DMS114 treated with DMSO at 0.1 percent for 48 hours (cell line): ENCODE results near the gene TOR4A.
A peak's percentile ranks its signal among the peaks of the same experiment; 100 is the strongest.

Source experiments
- DNase-seq: peaks from one replicate; lab custom pipeline; 2025; ENCODE audit not compliant: unreplicated experiment; lab: John Stamatoyannopoulos, UW

The TOR4A gene

DNA sequence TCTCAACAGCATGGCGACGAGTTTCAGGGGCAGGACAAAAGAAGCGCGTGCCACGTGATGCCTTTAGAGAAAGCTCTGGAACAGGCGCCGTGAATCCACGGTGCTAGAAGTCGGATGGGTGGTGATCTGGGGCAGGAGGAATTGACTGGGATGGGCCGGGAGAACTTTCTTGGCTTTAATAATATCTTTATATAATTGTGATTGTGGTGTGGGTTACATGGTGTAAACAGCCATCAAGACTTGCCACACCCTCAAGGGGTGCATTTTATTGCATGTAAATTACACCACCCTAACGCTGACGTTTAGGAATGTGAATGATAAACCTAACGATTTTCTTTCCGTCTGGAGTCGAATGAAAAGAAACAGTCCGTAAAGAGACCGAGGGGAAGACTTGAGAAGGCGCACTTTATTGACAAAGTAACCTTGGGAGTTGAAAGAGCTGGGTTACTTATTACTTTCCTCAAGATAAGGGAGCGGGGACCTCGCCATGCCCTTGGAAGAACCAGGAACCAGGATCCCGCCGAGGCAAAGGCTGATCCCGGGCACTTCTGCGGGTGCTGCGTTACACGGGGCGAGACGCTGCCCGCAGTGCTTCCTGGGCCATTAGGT, 16.1 kb downstream of the TOR4A start:
- no peak for DNase-seq

- DNase-seq, result no peak
Observed at GRCh38 chr9:137294091-137294680, 16.7 kb downstream of the TOR4A start.

DNA sequence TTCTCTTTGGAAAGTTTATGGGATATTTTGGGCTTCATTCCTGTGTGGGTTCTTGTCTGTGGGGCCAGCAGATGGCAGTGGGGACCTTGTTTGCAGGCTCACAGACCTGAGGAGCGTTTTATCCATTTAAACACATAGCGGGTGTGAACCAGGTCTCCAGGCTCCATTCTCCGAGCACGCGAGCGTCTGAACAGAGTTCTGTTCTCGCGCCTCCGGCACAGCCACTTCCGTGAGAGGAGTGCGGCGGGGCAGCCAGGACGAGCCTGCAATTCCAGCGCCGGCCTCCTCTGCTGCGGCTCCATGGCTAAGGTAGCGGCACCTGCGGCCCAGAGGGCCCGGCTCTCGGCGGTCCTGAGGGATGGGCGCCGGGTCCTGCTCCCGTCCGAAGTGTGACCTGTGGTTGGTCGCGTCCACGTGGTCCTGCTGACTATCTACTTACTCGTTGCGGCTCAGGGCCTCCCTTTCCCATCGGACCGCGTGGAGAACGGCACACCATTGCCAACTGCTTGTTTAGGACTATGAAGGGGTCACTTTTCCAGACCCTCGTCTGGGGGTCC, 17.2 kb downstream of the TOR4A start:
- DNase-seq, result no peak

DNA sequence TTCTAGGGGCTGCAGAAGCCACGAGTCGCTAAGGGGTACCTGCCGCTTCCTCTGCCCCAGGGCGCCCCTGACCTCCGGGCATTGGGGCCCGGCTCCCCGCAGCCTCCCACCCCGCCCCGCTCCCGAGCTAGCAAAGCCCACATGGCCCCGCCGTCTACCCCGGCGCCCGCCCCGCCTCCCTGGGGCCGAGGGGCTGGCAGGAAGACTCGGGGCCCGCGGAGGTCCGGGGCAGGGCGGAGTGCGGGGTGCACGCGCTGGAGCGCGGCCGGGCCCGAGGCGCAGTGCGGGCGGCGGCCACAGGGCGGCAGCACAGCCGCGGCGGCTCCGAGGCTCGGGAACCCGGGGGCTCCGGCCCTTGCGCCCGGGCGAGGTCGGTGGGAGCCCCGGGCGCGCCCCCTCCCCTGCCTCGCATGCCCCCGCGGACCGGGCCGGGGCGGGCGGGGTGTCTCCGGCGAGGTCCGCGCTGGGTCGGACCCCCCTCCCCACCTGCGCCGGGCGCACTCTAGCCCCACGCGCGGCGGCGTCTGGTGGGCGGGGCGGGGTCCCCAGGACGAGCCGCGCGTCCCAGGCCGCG, 17.8 kb downstream of the TOR4A start:
- no peak for DNase-seq

DNA sequence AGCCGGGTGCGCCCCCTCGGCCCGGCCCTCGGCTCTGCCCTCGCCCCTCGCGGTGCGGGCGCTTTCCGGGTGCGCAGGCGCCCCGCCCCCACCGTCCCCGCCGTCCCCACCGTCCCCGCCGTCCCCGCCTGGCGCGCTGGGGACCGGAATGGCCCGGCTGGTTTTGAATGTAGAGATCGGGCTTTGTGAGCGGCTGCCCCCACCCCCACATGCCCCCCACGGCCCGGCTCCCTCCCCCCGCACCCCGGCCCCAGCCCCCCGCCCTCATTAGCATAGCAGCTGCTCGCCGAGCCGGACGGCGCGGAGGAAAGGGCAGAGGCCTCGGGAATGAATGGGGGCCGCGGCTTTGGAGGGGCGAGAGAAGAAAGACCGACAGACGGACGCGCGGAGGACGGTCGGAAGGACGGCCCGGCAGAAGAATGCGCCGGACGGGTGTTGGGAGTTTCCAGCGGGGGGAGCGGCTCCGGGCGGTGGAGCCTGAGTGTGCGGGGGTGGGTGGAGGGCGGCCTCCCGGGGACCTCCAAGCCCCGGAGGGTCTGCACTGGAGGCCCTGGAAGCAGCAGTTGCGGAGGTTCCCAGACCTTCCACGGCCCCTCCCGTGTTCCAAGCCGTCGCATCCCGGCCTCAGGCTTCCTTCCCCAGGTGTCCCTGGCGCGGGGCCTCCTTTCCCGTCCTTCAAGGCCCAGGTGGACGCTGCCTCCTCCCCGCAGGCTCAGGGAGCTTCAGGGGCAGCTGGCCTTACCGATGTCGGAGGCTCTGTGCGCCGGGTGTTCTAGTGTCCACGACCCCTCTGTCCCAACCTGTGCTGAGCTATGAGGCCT, 18.5 kb downstream of the TOR4A start:
- no peak for DNase-seq

DNA sequence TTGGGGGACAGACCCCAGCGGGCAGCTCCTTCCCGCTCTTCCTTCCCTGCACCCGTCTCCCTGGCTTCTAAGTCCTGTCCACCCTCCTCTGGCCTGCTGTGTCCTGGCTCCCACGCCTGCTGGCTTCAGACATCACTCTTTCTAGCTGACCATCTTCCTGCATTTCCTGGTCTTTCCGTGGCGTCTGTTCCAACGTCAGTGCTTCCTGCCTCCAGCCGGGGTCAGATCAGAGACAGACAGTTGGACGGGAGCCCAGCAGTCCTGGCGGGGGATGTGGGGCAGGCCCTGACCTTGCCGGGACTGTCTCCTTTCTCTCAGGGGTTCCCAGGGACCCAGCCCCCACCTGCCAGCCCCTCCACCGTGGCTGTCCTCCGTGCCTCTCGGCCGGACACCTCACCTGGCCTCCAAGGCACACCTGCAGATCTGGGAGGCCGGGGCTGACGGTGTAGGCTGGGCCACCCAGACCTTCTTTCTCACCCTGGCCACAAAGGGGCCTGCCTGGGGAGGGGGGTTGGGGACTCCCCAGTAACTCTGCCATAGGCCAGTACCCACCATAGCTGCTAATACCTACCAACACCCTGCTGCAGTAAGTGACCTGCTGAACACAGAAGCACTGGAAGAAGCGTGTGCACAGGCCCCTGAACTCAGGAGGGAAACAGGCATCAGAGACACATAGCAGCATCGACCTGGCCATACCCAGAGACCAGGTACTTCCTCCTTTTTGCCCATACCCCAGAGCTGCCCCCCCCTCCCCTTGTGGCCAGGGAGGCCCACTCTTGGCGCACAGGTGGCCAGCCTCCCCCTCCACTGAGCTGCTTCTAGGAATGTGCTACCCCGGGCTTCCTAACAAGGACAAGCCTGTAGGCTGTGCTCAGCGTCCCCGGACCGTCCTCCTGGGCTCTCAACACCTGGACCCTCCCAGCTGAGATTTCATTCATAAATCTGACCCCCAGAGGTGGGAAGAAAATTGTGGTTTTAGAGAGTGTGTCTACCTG, 19.4 kb downstream of the TOR4A start:
- DNase-seq, result no peak

- DNase-seq, result no peak
Observed at GRCh38 chr9:137297966-137298365, 20.4 kb downstream of the TOR4A start.

- DNase-seq, result no peak
Observed at GRCh38 chr9:137298401-137299202, 21.1 kb downstream of the TOR4A start.

- no peak for DNase-seq
Observed at GRCh38 chr9:137299203-137299565, 21.7 kb downstream of the TOR4A start.

DNA sequence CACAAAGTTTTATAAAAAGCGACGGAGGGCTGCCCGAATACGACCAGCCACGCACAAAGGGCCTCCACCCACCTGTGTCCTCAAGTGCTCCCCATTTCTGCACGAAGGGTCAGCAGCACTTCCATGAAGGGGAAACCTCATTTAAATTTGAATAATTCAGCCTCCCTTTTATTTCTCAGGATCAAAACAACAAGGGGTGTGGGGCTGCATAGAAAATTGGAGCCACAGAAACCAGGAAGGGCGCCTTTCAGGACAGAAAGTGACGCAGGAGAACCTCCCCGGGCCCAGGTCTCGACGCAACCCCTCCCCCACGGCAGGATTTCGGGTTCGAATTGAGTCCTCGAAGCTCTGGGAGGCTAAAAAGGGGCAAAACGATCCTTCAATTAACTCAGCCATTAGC, 22.4 kb downstream of the TOR4A start:
- DNase-seq, result no peak

- no peak for DNase-seq
Observed at GRCh38 chr9:137300567-137301080, 23.1 kb downstream of the TOR4A start.

DNA sequence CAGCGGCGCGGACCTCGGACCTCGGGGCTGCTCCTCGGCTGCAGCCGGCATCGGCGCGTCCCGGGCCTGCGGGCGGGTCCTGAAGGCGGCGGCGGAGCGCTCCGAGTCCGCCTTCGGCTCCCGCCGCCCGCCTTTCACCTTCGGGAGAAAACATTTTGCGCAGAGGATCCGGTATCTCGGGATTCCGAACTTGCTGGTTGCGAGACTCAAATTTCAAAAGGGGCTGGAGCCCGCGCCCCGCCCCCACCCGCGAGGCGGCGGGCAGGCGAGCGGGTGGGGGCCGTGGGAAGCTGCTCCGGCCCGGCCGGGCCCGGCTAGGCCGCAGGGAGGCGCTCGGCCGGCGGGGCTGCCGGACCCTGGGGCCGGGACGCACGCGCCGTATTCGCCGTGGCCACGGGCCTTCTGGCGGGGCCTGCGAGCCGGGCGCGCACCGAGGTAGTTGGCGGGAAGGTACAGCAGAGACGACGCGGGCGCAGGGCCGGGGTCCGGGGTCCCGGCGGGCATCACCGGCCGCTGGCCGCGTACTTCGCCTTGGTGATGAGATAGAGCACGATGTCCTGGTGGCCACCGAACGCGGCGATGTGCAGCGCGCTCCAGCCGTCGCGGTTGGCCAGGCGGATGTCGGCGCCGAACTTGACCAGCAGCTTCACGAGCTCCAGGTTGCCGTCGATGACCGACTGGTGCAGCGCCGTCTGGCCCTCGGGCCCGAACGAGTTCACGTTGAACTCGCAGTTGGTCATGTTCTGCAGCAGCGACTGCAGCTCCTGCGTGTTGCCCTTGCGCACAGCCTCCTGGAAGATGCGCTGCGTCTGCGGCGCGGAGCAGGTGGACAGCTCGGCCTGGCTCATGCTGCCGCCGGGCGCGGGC, 23.8 kb downstream of the TOR4A start:
- DNase-seq, result peak; percentile 12

DNA sequence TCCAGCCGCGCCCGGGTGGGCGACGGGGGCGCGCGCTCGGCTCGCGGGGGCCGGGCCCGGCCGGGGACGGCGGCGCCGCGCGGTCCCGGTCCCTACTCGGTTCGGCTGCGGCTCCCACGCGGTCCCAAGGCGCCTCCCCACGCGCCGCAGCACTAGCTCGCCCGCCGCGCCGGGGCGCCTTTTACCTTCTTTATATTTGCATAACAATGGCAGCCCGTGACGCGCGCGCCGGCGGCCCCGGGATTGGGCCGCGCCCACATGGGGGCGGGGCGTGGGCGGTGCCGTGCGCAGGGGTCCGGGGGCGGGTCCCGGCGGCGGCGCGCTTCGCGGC, 24.6 kb downstream of the TOR4A start, which contains the start of gene NRARP:
Gene NRARP (minus strand): TSS at position 154 of the 331 bp plus-strand sequence. CDS start 343 bp downstream, outside the sequence.
- DNase-seq, result peak; percentile 33

DNA sequence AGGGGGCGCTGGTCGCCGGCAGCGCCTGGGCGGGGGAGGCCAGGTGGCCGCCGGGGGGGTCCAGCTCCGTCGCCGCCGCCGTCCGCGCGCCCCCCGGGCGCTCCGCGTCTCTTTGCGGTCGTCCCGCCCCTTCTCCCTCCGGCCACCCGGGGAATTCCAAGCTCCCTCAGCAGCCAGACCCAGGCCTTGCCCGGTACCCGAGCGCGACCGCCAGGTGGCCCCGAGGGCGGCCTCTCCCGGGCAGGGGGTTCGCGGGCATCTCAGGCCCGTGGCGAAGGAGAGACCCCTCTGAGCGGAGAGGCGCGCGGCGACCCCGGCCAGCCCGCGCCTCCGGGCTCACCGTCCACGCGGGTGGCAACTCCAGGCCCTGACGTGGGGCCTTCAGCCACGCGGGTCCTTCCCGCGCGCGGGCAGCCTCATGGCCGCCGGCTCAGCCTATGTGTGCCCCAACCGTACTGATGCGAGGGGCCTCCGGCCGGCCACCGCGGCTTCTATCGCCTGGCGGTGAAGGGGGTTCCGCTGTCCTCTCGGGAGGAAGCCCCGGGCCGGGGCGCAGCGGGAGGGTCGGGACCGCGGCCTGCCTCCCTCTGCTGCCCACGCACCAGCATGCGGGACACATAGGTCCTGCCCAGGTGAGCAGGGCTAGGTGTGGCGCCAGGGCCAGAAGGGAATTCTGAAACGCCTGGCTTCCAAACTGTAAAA, 25.1 kb downstream of the TOR4A start:
- DNase-seq, result no peak

DNA sequence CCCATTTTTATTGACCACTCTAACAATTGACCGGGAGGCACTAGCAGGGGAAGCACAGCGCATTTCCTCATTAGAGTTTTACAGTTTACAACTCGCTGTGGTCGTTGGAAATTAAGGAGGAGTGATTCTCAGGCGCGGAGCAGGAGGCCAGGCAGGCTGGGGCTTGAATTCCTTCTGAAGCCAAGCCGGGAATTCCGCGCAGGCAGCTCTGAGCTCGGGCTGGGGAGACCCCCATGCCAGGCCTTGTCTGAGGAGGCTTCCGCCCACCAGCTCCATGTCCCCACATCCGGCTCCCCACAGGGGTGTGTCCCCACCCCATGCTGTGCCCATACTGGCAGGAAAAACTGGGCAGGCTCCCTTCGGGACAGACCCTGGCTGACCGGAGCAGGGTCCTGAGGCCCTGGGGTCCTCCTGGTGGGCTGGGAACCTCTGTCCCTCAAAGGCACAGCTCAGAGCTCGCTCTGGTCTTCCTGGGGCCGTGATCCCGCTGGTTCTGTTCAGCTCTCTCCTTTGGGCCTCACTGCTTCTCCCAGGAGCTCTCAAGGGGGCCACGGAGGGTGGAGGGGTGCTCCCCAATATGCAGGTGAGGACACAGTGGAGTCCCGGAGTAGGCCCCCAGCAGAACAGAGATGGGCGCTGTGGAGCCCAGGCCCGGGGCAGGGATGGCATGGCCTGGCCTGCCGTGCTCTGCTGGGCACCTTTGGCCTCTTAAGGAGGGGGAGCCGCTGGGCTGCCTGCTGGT, 25.8 kb downstream of the TOR4A start:
- DNase-seq, result no peak

DNA sequence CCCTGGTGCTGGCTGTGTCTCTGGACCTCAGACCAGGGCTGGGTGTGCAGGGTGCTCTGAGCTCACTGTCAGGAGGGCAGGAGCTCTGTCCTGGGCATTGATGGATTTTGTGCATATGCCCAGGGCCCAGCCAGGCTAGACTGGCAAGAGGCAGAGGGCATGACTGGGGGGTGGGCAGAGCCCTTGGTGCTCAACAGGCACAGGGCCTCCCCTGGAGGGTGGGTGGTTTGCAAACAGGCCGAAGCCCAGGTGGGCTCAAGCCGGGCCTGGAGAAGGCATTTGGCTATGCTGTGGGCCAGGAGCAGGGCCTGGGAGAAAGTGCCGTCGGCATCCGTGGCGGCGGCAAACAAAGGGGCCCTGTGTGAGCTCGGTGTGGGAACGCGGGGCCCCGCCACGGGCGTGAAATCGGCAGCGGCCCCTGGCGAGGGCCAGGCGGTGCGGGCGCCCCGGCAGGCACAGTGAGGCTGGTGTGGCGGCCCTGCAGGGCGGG, 26.4 kb downstream of the TOR4A start:
- DNase-seq, result no peak
